Stimulated activated CD4-positive, alpha-beta T cell treated with anti-CD3 and anti-CD28 coated beads, Interleukin-15, amount 100 ng/mL, for 48 hours (primary cell): Measurements from ENCODE around the gene AIFM3.

Experiments
- DNase-seq, 2 donors: peaks; one replicate each; pipeline ENCODE4 v3.0.0-alpha.2; 2020; ENCODE audit warnings: low read depth in 2 of 2

The AIFM3 gene

DNA sequence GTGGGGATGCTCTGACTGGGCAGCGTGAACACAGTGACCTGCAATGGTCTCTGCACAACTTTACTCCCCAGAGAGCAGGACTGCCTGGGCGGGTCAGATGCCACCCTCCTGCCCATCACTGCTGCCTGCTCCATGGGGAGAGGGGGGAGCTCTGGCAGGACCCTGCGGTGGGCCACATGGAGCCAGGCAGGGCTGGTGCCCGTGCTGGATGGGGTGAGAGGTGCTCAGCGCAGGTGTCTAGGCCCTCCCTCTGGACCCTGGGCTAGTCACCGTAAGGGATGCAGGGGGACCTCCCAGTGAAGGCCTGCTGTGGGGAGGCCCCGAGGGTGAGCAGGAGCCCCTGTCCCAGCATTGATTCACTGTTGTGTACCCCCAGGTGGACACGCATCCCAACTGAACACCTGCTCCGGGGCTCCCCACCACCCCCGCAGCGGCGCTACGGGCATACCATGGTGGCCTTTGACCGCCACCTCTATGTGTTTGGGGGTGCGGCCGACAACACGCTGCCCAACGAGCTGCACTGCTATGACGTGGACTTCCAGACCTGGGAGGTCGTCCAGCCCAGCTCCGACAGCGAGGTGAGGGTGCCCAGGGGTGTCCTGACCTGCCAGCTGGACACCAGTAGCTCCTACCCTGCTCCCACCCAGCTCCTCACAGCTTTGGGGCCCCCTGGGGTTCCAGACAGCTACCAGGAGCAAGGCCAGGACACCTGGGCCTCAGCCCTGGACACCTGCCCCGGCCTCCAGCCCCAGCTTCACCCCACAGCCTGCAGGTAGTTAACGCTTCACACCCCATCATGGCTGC lies 24.4 kb downstream of the AIFM3 start:
- no peak for DNase-seq

DNA sequence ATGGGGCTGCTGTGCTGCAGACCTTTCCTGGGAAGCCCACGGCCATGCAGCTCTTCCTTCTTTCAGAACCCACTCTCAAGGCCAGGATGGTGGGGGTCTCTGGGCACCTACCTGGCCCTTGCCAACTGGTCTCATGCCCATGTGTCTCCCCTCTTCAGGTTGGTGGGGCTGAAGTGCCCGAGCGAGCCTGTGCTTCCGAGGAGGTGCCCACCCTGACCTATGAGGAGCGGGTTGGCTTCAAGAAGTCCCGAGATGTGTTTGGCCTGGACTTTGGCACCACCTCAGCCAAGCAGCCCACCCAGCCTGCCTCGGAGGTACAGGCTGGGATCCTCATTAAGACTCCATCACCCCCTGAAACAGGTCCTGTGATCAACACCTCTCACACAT lies 25.0 kb downstream of the AIFM3 start:
- DNase-seq: no peak

DNA sequence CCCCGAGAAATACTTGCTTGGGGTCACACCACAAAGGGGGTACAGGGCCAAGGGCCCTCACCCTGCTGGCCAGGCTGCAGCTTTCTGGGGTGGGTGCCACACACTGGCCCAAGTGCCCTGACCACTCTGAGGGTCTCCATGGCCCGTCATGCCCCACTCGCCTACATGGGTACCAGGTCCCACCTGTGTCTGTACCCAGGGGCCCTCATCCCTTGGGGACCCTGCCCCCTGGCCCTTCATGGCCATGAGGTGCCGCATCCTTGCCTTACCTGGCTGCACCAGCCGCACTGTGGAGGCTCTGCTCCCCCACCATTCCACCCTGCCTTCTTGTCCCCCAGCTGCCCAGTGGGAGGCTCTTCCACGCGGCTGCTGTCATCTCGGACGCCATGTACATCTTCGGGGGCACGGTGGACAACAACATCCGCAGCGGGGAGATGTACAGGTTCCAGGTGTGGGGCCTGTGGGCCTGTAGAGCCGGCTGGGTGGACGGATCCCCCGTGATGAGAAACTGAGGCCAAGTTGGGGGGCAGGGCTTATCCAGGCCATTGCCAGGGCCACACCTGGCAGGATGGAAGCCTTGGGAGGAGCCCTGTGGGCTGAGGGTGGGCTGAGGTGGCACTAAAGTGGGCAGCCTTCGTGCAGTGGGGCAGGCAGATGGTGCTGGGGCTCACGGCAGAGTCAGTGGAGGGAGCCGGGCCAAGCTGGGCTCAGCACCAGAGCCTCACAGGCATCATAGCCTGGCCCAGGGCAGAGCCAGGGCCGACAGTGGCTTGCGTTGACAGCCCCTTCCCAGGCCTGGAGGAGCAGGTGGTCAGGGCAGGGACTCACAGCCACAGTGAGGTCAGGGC lies 25.6 kb downstream of the AIFM3 start:
- DNase-seq: no peak

DNA sequence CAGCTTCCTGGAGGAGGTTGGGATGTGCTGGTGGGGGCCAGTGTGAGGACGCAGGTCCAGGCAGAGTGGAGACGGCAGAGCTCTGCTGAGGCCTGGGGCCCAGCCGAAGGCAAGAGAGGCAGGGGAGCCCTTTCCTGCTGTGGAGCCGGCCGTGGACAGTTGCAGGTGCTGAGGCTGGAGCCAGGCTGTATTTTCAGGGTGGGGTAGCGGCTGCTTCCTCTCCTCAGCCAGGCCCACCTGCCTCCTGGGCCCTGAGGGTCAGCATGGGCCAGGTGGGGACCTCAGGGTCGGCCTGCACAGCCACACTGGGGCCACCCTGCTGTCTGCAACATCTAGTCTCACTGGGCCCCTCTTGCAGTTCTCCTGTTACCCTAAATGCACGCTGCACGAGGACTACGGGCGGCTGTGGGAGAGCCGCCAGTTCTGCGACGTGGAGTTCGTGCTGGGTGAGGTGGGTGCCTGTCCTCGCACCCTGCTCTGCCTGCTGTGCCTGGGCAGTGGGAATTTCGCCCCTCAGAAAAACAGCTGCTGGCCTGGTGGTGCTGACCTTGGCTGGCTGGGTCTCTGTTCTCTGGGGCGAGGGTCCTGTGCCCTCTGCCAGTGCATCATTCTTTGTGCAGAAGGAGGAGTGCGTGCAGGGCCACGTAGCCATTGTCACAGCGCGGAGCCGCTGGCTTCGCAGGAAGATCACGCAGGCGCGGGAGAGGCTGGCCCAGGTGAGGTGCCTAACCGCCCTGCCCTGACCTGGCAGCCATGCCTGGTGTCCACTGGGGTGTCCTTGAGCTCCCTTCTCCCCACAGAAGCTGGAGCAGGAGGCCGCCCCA lies 26.5 kb downstream of the AIFM3 start:
- no peak for DNase-seq

DNA sequence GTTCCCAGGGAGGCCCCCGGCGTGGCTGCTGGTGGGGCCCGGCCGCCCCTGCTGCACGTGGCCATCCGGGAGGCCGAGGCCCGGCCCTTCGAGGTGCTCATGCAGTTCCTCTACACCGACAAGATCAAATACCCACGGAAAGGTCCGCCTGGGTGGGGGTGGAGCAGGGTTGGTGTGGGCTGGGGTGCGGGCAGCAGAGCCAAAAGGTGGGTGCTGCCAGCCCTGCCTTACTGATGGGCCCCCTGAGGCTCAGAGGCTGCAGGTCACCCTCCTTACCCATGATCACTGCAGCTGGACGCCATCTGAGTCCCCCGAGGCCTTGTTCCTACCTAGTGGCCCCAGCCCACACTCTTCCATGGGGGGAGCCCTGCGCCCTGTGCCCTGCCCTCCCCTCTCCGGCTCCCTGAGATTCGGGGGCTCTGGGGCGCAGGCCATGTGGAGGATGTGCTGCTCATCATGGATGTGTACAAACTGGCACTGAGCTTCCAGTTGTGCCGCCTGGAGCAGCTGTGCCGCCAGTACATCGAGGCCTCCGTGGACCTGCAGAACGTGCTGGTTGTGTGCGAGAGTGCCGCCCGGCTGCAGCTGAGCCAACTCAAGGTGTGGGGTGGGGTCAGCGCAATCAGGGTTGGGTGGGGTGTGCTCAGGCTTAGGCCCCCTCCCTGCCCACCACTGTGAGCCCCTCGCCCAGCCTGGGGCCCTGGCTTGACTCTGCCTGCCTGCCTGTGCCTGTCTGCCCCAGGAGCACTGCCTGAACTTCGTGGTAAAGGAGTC lies 27.3 kb downstream of the AIFM3 start:
- DNase-seq: no peak

DNA sequence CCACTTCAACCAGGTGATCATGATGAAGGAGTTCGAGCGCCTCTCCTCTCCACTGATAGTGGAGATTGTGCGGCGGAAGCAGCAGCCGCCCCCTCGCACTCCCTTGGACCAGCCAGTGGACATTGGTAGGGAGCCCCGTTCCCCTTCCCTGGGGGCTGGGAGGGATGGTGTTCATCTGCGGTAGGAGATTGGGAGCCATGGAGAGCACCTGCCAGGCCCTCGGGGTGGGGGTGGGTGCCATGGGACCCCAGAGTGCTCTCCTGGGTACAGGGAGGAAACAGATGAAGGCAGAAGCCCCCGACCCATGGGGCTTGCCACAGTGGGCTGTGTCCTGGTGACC lies 27.8 kb downstream of the AIFM3 start:
- DNase-seq: no peak

DNA sequence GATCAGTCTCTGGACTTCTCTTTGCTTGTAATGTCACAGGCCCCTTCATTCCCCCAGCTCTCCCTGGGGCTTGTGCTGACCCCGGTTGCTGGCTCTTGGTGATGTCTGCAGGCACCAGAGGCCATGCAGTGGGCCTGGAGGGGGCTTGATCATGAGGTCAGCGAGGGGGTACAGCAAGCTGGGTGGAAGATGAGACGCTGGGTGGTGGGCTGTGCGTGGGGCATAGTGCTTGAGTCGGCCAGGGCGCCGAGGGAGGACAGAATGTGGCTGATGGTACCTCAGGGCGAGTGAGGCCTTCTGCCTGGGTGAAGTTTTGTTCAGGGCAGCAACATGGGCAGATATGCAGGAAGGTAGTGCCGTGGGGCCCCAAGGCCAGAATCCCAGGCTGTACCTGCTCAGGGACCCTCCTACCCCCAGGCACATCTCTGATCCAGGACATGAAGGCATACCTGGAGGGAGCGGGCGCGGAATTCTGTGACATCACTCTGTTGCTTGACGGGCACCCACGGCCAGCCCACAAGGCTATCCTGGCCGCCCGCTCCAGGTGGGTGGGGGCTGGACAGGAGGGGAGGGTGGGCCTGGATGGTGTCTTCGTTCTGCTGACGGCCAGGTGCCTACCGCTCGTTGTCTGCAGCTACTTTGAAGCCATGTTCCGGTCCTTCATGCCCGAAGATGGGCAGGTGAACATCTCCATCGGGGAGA lies 28.4 kb downstream of the AIFM3 start:
- no peak for DNase-seq

DNA sequence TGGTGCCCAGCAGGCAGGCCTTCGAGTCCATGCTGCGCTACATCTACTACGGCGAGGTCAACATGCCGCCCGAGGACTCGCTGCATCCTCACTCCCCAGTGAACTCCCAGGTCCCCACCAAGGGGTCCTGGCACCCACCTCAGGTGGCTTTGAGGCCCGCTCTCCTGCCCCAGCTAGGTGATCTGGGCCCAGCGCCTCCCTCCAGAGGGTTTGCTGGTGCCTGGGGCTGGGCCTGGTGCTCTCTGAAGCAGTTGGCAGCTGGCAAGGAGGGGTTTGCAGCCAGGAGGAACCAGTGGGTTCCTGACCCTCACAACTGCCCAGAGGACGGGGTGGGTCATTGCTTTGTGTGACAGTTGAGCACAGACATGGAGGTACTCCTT lies 29.0 kb downstream of the AIFM3 start:
- no peak for DNase-seq

DNA sequence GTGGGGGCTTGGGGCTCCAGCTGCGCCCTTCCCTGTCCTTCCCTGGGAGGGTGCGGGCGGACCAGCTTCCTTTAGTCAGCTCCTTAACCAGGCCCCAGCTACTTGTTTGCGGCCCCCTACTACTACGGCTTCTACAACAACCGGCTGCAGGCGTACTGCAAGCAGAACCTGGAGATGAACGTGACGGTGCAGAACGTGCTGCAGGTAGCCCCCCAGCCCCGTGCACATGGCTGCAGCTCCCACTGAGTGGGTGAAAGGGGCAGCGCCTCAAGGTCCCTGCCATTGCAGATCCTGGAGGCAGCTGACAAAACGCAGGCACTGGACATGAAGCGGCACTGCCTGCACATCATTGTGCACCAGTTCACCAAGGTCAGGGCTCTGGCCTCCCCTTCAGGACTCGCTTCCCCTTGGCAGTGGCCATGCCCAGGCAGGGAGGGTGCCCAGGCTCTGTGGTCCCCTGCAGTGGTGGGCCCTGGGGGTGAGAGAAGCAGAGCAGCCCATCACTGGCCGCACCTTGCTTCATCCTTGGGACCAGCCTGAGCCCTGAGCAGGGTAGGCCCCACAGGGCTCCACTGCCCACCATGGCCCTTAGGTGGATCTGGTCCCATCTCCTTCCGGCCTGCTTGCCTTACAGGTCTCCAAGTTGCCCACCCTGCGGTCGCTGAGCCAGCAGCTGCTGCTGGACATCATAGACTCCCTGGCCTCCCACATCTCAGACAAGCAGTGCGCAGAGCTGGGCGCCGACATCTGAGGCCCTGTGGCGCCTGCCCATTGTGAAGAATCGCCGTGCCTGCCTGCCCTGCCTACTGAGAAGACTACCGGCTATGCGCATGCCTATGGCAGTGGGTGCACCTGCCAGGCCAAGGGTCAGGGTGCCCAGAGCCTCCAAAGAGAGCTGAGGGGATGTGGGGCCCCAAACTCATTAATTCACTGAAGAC lies 29.8 kb downstream of the AIFM3 start:
- DNase-seq: no peak

DNA sequence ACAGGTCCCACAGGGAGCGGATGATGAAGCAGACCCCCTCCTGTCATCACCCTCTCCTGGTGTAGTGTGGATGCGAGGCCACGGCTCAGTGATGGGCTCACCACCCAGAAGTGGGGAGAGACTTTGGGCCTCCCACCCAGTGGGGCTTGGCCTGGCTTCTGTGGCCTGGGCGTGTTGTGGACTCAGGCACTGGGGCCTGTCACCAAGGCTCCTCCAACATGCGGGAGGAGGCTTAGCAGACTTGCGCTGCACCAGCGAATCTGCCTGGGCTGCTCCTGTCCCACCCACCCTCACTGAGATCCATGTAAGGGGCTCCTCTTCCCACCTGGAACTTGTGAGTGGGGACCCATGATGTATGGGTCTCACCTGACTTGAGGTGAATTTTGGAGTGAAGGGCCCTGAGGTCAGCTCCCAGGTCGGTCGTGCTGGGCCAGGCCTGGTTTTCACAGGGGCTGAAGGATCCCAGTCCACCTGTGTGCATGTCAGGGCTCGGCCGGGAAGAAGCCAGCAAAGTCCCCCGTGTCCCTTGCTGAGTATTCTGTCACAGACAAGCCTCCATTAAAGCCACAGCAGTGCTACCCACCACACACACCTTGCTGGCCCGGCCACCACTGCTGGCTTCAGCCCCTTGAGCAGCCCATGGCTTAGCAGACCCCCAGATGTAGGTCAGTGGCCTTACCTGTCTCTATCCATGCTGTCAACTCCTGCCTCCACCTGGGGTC lies 30.6 kb downstream of the AIFM3 start:
- DNase-seq: no peak

DNA sequence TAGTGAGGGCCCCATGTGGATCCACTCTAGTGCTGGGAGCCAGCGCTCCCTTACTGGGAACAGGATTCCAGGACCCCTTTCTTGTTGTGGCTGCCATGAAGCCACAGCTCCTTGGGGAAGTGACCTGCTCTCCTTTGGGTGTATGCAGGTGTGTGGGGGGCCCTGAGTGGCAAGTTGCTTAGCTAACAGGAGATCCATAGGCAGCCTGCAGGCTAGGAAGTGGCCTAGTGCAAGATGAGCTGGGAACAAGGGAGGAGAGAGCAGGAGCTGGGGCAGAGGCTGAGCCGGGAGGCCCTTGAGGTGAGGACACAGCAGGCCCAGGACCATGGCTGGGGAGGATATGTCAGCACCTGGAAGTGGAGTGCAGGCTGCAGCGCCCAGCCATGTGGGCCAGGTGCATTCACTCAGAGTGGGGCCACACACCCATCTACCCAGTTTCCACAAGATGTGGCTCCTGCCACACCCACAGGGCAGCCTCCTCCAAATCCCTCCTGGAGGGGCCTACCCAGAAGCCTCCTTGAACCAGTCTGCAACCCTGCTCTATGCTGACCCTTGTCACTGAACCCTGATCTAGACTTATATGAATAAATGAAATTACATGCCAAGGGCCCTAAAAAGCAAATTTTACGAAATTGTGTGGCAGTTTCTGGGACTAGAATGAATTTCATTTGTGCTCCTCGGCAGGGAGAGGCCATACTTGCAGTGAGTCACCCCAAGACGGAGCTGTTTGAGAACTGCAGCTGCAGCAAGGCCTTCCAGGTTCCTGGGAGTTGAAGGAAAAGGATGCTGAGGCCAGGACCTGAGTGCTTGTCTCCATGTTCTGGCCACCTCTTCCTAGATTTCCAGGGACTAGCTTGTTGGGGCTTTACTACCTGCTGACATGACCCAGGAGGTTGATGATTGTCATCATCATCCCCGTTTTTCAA lies 31.6 kb downstream of the AIFM3 start:
- no peak for DNase-seq

DNA sequence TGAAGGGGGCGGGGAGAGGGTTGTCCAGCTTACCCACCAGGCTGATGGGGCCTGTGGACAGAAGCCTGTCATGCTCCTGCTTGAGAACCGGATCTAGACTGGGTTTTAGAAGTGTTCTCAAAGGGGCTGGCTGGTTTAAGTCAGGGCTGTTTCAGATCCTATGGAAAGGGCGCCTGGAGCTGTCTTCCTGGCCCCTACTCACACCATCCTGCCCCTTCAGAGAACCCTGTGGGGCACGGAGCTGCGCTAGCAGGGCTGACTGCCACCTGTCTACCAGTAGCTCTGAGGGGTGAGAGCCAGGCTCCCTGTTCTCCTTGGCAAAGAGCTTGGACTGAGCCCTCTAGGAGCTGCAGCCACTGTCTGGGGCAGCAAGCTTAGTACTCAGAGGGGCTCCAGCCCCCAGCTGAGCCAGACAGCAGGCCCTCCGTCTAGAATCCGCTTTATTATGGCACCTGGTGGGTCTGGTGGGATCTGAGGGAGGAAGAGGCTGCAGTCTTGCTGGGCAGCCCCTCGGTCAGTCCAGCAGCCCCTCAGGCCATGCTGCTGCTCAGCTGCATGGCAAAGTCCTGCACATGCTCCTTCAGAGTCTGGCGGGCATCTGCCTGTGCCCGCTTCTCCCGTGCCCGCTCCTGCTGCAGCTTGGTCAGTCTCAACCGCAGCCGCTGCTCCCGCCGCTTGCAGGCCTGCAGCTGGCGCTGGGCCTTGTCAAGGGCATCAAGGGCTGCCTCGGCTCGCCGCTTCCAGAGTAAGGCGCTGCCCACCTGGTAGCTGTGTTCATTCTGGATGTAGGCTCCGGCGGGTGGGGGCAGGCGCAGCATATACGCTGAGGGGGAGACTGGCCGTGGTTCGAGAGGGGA lies 32.5 kb downstream of the AIFM3 start:
- DNase-seq: no peak

DNA sequence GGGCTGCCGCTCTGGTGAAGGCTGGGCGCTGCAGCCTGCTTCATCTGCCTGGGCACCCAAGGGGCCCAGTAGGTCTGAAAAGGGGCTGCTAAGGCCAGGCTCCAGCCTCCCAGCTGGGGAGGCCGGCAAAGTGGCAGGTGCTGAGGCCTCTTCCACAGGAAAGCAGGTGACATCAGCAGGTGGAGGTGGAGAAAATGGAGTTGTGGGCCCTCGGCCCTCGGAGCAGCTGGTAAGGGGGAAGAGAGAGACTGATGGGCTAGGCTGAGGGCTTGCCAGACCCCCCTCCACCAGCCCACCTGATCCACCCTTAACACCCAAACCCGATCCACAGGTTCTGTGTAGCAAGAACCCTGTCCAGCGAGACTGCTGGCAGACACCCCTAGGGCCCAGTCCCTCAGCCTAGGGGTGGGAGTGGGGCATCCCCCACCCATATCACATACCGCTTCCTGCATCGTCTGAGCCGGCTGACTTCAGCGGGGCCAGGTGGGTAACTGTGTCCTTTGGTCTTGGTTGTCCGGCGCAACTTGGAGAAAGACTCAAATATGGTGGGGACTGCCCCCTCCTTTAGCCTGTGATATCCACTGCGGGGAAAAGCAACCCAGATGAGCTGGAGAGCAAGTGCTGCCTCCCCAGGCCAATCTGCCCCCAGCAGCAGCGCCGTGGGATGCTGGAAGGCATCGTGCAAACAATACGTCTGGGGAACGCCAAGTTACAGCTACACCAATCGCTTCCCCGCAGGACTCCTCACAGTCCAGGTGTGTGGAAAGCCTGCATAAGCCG lies 33.3 kb downstream of the AIFM3 start:
- DNase-seq: no peak

DNA sequence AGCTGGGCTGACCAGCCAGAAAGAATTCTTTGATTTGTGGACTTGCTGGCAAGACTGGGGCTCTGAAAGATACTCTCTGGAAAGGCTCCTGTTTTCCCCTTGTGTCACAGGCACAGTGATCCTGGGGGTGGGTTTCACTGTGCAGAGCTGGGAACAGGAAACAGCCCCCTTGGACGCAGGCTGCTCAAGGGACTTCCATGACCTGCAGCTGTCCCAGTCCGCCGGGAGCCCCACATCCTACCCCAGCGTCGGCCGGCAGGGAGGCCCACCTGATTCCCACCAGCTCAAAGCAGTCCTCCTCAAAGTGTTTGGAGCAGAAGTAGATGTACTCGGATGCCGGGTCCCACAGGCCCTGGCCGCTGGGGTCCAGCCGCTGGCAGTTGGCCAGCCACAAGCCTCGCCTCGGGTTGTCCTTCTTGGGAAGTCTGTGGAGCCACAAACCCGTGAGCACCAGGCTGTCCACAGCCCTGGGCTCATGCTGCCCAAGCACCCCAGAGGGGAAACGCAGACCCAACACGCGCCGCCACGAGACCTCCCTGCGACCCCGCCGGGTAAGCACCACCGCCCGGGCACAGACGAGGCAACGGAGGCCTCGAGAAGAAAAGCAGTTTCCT lies 34.0 kb downstream of the AIFM3 start:
- DNase-seq: no peak

DNA sequence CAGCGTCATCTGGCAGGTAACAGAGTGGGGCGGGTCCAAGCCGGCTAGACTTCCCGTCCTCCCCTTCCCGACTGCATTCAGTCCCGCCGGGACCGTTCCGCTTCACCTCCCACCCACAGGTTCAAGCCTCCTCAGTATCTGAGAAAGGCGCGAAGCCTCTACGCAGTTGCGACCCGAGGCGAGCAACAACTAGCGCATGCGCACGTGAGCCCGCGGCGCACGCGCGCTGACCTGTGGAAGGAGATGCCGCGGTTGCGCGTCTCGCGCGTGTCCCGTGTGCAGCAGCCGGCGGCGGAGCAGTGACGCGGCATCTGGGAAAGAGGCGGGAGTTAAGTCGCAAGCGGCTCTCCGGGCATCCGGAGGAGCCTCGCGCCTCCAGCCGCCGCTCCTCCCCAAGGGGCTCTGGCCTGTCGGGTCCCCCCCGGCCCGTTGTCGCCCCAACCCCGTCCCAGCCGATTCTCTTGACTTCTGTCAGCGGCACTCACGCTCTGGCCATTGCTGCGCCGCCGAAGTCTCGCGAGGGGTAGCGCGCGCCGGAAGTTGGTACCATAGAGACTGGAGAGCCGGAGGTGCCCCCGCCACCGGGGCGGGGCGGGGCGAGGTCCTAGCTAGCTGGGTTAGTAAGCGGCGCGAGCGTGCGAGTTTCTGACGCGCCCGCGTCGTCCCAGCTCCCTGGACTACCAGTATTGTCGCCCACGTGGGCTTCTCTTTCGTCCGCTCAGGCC lies 34.7 kb downstream of the AIFM3 start, which contains the start of gene THAP7:
THAP7 (minus strand) TSS at position 518 of the 725 bp plus-strand sequence; CDS start at position 311, 207 bp downstream.
- peak; percentile 95 for DNase-seq
